Activated CD4-positive, alpha-beta memory T cell treated with anti-CD3 and anti-CD28 coated beads, Interleukin-2, amount 10 ng/mL, durations not matched to agents 7 days and 5 days (primary cell): ENCODE data around the gene ARHGEF35. TPM values are rescaled to one million over a fixed set of nuclear protein-coding genes. Genes with fewer than 3 reads are reported as not detected.
"Not testable (repeated sequence)": the region's sequence is repeated elsewhere in the genome, so short reads cannot be mapped to it uniquely, and the experiment has no call there.

Source experiments
- CTCF ChIA-PET: fragments of 350-600 bp; sonication (Branson Sonifier 250); formaldehyde crosslinking; loops from one replicate; lab custom pipeline; 2021; ENCODE audit warnings: antibody characterized with exemption, inconsistent platforms; lab: Charles Lee
- POLR2A ChIA-PET: fragments of 350-600 bp; sonication (Branson Sonifier 250); formaldehyde crosslinking; loops from one replicate; lab custom pipeline; 2021; ENCODE audit warnings: antibody characterized with exemption; lab: Charles Lee
- DNase-seq: peaks from one replicate; pipeline ENCODE4 v3.0.0-alpha.2; 2020
- H3K27ac Mint-ChIP-seq: one replicate; pipeline ENCODE4 v1.8.0; 2021; ENCODE audit warnings: mild to moderate bottlenecking, mixed read lengths
- H3K27me3 Mint-ChIP-seq: one replicate; pipeline ENCODE4 v1.8.0; 2021; ENCODE audit warnings: mixed read lengths
- H3K36me3 Mint-ChIP-seq: one replicate; pipeline ENCODE4 v1.8.0; 2021; ENCODE audit warnings: low read depth, mixed read lengths
- H3K4me1 Mint-ChIP-seq: one replicate; pipeline ENCODE4 v1.8.0; 2021; ENCODE audit warnings: mixed read lengths
- H3K4me3 Mint-ChIP-seq: one replicate; pipeline ENCODE4 v1.8.0; 2021; ENCODE audit warnings: mild to moderate bottlenecking, mixed read lengths
- H3K9me3 Mint-ChIP-seq: one replicate; pipeline ENCODE4 v1.8.0; 2021; ENCODE audit warnings: mixed read lengths
- total RNA-seq, 2 experiments: library from RNA; stranded (reverse); gene quantifications; one replicate each; pipeline ENCODE4 v1.2.3, GENCODE V29; 2021

The ARHGEF35 gene
- total RNA-seq: 1 to 10 TPM; 6.0 to 6.2 TPM

DNA sequence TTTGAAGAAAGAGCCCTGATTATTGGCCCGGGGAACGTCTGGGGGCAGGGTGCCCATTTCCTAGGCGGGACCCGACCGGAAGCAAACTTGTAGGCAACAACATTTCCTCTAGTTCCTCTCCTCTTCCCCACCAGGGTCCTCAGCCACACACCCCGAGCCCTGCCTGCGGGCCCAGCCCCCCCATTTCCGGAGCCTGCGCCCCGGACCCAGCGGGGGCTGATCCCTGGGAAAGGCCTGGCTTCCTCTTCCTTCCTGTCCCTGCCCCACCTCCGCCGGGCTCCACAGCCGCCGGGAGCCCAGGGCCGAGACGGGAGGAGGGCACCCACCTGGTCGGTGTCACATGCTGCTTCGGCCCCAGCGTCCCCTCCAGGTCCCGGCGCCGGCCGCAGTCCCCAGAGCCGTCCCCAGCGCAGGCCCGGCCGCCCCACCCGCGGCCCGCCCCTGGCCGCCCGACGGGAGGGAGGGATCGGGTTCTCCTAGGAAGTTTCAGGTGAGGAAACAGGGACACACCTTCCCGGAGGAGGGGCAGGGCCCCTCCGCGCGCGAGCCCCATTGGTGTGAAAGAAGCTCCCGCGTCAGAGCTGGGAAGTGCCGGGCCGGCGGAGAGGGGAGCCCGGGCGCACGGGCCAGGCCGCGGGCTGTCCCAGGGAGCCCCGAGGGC, at the start of gene ARHGEF35:
Gene ARHGEF35, minus strand, starts transcription at position 622 of the 661 bp plus-strand sequence. CDS start 7,450 bp downstream, outside the sequence.
- H3K27me3 Mint-ChIP-seq, H3K9me3 Mint-ChIP-seq, POLR2A ChIA-PET, CTCF ChIA-PET, H3K36me3 Mint-ChIP-seq: not testable (repeated sequence)
- DNase-seq: peak; percentile 24
- peaks cover 12% of the 10 kb centered on the region for H3K4me1 Mint-ChIP-seq
- H3K27ac Mint-ChIP-seq: peak within 1 kb of the TSS; percentile 62
- peak within 1 kb of the TSS; percentile 71 for H3K4me3 Mint-ChIP-seq

- H3K36me3 Mint-ChIP-seq, H3K9me3 Mint-ChIP-seq, H3K4me3 Mint-ChIP-seq, H3K4me1 Mint-ChIP-seq, CTCF ChIA-PET, POLR2A ChIA-PET, DNase-seq, H3K27me3 Mint-ChIP-seq, H3K27ac Mint-ChIP-seq: not testable (repeated sequence)
These were observed 49.7 kb upstream of the ARHGEF35 start for GRCh38 chr7:144245372-144245771.

DNA sequence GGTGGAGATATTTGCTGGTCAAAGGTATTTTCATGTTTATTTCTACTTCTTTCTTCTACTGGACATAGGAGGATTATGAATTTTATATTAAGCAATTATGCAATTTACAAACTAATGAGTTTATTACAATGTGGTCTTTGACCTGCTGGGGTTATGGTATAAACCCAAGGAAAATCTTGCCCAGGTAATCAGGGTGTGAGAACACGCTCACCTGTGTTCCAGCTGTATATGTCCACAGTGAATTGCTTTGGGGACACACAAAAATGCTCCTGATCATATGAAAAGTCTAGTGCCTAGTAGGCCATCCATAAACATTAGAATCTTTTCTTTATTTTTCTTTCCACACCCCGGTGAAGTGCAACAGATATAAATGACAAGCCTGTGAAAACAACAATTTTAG, 43.7 kb upstream of the ARHGEF35 start, which contains the start of gene OR2A42:
Gene OR2A42, minus strand, starts transcription at position 241 of the 400 bp plus-strand sequence. CDS start 6,762 bp downstream, outside the sequence.
- DNase-seq, H3K4me3 Mint-ChIP-seq, H3K27me3 Mint-ChIP-seq, CTCF ChIA-PET, H3K36me3 Mint-ChIP-seq, H3K27ac Mint-ChIP-seq, H3K4me1 Mint-ChIP-seq, H3K9me3 Mint-ChIP-seq, POLR2A ChIA-PET: not testable (repeated sequence)

DNA sequence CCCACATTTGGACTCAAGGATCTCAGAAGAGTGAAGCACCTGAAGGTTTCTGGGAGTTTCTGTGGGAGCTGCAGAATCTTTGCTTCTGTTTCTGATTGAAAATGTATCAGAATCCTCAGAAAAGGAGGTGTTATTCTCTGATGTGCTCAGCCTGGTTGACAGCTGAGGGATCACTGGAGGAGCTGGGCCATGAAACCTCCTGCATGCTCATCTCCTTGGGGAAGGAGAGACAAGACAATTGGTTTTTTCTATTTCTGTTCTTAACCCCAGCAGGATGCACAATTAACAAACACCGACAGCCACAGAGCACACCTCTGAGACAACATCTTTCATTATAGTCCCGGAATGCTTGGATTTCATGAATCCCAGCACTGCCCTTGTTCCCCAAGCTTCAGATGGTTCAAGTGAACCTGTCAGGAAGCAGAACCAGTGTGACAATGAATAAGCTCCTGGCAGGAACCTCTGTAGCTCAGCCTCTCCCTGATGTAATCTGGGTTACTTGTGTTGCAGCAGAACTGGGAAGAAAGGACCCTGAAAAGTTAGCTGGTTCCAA, 43.0 kb upstream of the ARHGEF35 start:
- H3K27ac Mint-ChIP-seq, H3K27me3 Mint-ChIP-seq, POLR2A ChIA-PET, H3K4me1 Mint-ChIP-seq, H3K4me3 Mint-ChIP-seq, H3K36me3 Mint-ChIP-seq, CTCF ChIA-PET, DNase-seq, H3K9me3 Mint-ChIP-seq: not testable (repeated sequence)

DNA sequence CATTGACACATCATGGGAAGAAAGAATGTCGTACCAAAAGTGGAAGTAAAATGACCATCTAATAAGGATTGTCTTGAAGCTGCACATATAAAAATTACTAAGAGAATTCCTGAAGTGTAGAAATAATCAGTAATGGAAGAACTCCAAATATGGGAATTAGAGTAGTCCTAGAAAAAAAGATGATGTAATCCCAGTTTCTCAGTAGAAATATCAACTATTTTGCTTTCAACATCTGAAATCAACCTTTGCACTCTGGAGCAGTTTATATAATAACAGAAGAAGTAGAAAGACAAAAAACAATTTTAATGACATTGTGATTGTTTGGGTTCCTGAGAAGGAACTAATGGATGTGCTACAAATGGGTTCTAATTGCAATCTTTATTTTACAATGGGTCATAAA, 37.4 kb upstream of the ARHGEF35 start:
- H3K36me3 Mint-ChIP-seq, DNase-seq, H3K4me1 Mint-ChIP-seq, H3K27ac Mint-ChIP-seq, CTCF ChIA-PET, H3K27me3 Mint-ChIP-seq, POLR2A ChIA-PET, H3K9me3 Mint-ChIP-seq, H3K4me3 Mint-ChIP-seq: not testable (repeated sequence)

DNA sequence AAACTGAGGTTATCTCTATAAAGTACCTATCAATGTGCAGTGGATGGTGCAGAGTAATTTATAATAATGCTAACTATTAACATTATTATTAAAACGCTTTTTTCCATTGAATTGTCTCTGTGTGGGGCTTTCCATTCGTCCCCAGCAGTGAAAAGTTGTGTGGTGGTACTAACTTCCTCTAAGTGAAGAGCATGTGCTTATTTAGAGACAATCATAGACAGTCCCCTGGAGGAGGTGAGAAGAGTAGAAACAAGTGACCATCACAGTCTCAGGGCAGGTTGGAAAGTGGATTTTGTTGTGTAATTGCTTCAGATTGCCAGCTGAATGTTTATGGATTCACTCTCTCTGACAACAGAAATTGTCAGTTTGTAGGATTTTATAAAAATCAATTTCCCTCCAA, 35.4 kb upstream of the ARHGEF35 start:
- H3K4me1 Mint-ChIP-seq, H3K9me3 Mint-ChIP-seq, CTCF ChIA-PET, DNase-seq, H3K27me3 Mint-ChIP-seq, H3K27ac Mint-ChIP-seq, POLR2A ChIA-PET, H3K4me3 Mint-ChIP-seq, H3K36me3 Mint-ChIP-seq: not testable (repeated sequence)

GRCh38 chr7:144228810-144229209, 33.2 kb upstream of the ARHGEF35 start:
- H3K27me3 Mint-ChIP-seq, H3K9me3 Mint-ChIP-seq, H3K27ac Mint-ChIP-seq, DNase-seq, POLR2A ChIA-PET, H3K4me1 Mint-ChIP-seq, CTCF ChIA-PET, H3K4me3 Mint-ChIP-seq, H3K36me3 Mint-ChIP-seq: not testable (repeated sequence)

DNA sequence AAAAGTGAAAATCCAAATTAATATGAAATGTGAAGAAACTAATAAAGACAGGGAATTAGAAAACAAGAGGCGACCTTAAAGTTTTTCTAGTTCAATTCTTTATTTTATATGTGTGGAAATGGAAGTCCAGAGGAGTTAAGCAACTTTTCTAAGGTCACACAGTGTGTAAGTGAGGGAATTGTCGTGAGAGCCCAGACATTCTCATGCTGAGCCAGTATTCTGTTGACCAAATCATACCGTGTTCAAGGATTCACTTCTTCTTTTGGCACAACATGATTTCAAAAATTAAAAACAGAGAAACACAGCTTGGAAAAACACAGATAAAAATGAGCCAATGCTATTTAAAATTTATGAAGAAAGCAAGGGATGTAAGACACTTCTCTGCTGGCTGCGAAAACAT, 31.2 kb upstream of the ARHGEF35 start:
- POLR2A ChIA-PET, H3K36me3 Mint-ChIP-seq, H3K4me1 Mint-ChIP-seq, DNase-seq, H3K27me3 Mint-ChIP-seq, CTCF ChIA-PET, H3K27ac Mint-ChIP-seq, H3K9me3 Mint-ChIP-seq, H3K4me3 Mint-ChIP-seq: not testable (repeated sequence)

- H3K27ac Mint-ChIP-seq, H3K36me3 Mint-ChIP-seq, H3K27me3 Mint-ChIP-seq, H3K9me3 Mint-ChIP-seq, POLR2A ChIA-PET, CTCF ChIA-PET, DNase-seq, H3K4me1 Mint-ChIP-seq, H3K4me3 Mint-ChIP-seq: not testable (repeated sequence)
These were observed 28.0 kb upstream of the ARHGEF35 start for GRCh38 chr7:144223675-144224074.

GRCh38 chr7:144220531-144220930, 24.9 kb upstream of the ARHGEF35 start:
- H3K27ac Mint-ChIP-seq, H3K36me3 Mint-ChIP-seq, H3K4me1 Mint-ChIP-seq, H3K4me3 Mint-ChIP-seq, DNase-seq, CTCF ChIA-PET, POLR2A ChIA-PET, H3K9me3 Mint-ChIP-seq, H3K27me3 Mint-ChIP-seq: not testable (repeated sequence)

GRCh38 chr7:144219149-144219548, 23.5 kb upstream of the ARHGEF35 start:
- not testable (repeated sequence) for H3K36me3 Mint-ChIP-seq, H3K27me3 Mint-ChIP-seq

GRCh38 chr7:144218581-144218980, 22.9 kb upstream of the ARHGEF35 start:
- H3K27ac Mint-ChIP-seq, POLR2A ChIA-PET, H3K4me3 Mint-ChIP-seq, H3K36me3 Mint-ChIP-seq, CTCF ChIA-PET, DNase-seq, H3K27me3 Mint-ChIP-seq, H3K9me3 Mint-ChIP-seq, H3K4me1 Mint-ChIP-seq: not testable (repeated sequence)

More at GRCh38 chr7:144219149-144219548, 23.5 kb upstream of the ARHGEF35 start:
- POLR2A ChIA-PET, DNase-seq, H3K9me3 Mint-ChIP-seq, CTCF ChIA-PET, H3K4me1 Mint-ChIP-seq, H3K27ac Mint-ChIP-seq, H3K4me3 Mint-ChIP-seq: not testable (repeated sequence)

DNA sequence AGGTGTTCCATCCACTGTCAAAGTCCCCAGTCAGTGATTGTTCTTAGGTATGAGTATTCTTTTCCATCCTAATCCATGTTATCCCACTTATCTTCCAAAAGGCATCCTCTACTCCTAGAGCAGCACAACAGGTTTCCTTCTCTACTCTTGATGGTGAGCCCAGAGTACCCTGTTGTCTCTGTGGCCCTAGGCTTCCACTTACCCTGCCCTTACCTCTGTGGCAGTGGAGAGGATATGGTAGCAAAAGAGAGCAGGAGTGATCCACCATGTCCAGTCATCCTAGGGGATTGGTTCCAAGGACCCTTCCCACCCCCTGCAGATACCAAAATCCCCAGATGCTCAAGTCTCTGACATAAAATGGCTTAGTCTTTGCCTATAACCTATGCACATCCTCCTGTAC, 21.6 kb upstream of the ARHGEF35 start:
- H3K36me3 Mint-ChIP-seq, H3K4me3 Mint-ChIP-seq, H3K27me3 Mint-ChIP-seq, H3K27ac Mint-ChIP-seq, POLR2A ChIA-PET, H3K9me3 Mint-ChIP-seq, DNase-seq, H3K4me1 Mint-ChIP-seq, CTCF ChIA-PET: not testable (repeated sequence)

DNA sequence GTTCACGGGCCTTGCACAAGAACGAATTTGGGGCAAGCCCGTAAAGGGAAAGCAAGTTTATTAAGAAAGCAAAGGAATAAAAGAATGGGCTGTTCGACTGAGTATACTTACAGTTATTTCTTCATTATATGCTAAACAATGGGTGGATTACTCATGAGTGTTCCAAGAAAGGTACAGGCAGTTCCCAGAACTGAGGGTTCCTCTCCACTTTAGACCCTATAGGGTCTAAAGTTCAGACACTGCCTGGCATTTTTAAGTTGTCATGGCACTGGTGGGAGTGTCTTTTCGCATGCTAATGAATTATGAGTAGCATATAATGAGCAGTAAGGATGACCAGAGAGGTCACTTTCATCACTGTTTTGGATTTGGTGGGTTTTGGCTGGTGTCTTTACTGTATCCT, 9.7 kb upstream of the ARHGEF35 start:
- H3K36me3 Mint-ChIP-seq, POLR2A ChIA-PET, CTCF ChIA-PET, H3K4me1 Mint-ChIP-seq, H3K9me3 Mint-ChIP-seq, H3K4me3 Mint-ChIP-seq, H3K27ac Mint-ChIP-seq, DNase-seq, H3K27me3 Mint-ChIP-seq: not testable (repeated sequence)
